CD4-positive, alpha-beta T cell treated with Interleukin-21 for 1 hour (primary cell): ENCODE results near the gene PGA3.

Source experiments
- DNase-seq: peaks from one replicate; pipeline ENCODE4 v3.0.0-alpha.2; 2020

PGA3 gene

DNA sequence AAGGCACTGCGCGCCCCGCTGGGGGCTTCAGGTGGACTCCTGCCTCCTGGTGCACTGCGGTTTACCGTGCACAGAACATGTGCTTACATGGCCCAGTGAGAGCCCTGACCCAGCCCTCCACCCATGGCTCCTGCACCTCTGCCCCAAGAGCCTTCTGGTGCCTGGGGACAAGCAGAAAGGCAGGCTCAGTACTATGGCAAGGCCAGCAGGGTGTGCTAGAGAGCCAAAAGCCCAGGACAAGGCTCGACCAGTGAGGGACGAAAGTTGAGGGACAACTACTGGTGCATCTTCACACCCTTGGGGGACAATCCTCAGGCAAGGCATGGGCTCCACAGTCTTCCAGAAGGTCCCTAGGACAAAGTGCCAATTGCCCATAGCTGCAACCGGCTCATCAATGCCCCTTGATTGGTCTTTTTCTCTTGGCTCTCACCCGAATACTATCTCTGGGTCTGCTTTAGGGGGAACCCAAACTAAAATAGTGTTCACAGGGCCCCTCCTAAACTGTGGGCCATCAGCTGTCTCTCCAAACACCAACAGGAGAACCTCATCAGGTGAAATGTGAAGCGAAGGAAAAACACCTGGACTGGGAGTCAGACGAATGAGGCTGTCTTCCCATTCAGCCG is 51.2 kb downstream of the PGA3 start:
- DNase-seq, result peak; percentile 60

DNA sequence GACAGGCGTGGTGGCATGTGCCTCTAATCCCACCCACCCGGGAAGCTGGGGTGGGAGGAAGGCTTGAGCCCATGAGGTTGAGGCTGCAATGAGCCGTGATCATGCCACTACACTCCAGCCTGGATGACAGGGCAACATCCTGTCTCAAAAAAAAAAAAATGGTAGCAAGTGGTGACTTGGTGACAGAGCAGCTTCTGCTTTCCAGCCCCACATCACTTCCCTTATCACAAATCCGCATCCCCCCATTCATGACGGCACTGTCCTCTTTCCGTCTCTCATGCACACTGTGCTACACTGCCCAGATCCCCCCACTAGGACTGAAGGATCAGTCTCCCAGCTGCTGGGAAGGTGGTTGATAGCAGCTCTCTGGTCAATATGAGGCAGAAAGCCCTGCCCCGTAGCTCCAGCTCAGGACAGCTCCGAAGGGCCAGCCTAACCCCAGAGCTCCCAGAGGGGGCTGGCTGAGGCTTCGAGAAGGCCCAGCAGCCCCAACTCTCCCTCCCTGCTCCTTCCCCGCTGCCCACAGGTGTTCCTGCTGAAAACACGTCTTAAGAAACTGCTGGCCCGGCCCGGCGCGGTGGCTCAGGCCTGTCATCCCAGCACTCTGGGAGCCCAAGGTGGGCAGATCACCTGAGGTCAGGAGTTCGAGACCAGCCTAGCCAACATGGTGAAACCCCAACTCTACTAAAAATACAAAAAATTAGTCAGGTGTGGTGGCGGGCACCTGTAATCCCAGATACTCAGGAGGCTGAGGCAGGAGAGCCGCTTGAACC is 53.6 kb downstream of the PGA3 start:
- no peak for DNase-seq

DNA sequence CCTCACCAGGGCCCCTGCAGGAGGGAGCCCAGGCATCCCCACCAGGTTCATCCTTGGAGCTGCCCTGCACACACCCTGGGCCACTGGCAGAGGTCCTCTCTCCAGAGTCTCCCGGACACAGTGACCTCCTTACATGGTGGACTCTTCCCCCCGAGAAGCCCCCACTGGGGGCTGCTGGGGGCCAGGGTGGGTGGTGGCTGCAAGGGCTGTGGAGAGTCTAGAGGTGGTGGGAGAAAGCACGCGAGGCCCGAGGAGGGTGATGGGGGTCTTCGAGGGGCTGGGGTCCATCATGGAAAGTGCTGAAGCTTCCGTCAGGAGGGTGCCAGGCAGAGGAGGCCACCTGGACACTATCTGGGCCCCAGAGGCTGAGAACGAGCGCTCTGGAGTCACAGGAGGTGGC is 55.2 kb downstream of the PGA3 start:
- DNase-seq, result no peak

DNA sequence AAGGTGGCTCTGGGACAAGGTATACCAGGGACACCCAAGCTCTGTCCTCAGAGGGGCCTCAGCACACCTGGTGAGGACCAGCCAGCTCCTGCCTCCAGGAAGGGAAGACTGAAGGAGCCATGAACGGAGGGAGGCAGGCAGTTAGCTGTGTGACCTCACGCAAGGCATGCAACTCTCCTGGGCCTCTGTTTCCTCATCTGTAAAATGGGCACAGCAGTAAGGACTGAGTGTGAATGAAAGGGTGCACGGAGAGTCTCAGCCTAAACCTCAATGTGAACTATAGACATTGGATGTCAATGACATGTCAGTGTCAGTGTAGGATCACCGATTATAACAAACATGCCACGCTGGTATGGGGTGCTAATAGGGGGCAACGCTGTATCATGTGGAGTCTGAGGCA is 56.0 kb downstream of the PGA3 start:
- DNase-seq, result no peak
